IMR-90 (cell line): ENCODE results near the gene SPNS1. TPM values are rescaled to one million over a fixed set of nuclear protein-coding genes. Genes with fewer than 3 reads are reported as not detected.

Source experiments
- ATAC-seq: fragments of 200-7000 bp; cut with Tn5 transposase; 2 replicates; pipeline ENCODE4 v1.9.1; 2020; ENCODE audit warnings: low read depth, mild to moderate bottlenecking, moderate library complexity
- BruUV-seq: library from RNA; stranded (reverse); fragments of 400-500 nt; replicated peaks from 2 replicates; lab custom pipeline; 2021; lab: Mats Ljungman, UMichigan
- CTCF ChIA-PET: fragments of 300-600 bp; formaldehyde crosslinking; extraction: SDS; loops from one replicate; lab custom pipeline; 2021; ENCODE audit warnings: antibody characterized with exemption; lab: Yijun Ruan, JAX
- POLR2A ChIA-PET: fragments of 300-600 bp; sonication (Branson Sonifier 250); formaldehyde crosslinking; loops from one replicate; lab custom pipeline; 2022; ENCODE audit warnings: antibody characterized with exemption; ENCODE audit not compliant: unreplicated experiment; lab: Charles Lee
- DNase-seq: peaks from one replicate; pipeline ENCODE4 v3.0.0; 2013
- H2AFZ ChIP-seq: replicated peaks from 2 replicates; pipeline ENCODE3; 2013; ENCODE audit warnings: low read length, mild to moderate bottlenecking; ENCODE audit not compliant: poor library complexity
- H2AK5ac ChIP-seq: 2 replicates; pipeline ENCODE4 v1.6.1; 2013; ENCODE audit warnings: low read depth, low read length, inconsistent platforms
- H2AK9ac ChIP-seq: replicated peaks from 2 replicates; pipeline ENCODE3; 2013; ENCODE audit warnings: mild to moderate bottlenecking, low read depth, low read length, moderate library complexity; ENCODE audit not compliant: poor library complexity
- H2BK120ac ChIP-seq: 2 replicates; pipeline ENCODE4 v1.6.1; 2013; ENCODE audit warnings: low read depth, low read length, inconsistent platforms
- H2BK15ac ChIP-seq: 3 replicates; pipeline ENCODE4 v1.6.1; 2013; ENCODE audit warnings: low read depth, low read length, inconsistent platforms
- H2BK20ac ChIP-seq: 2 replicates; pipeline ENCODE4 v1.6.1; 2013; ENCODE audit warnings: low read depth, mild to moderate bottlenecking, inconsistent platforms, low read length, moderate library complexity
- H2BK5ac ChIP-seq: 2 replicates; pipeline ENCODE4 v1.6.1; 2013; ENCODE audit warnings: mild to moderate bottlenecking, low read depth, low read length, inconsistent platforms; ENCODE audit not compliant: poor library complexity, severe bottlenecking
- H3K14ac ChIP-seq: replicated peaks from 2 replicates; pipeline ENCODE4 v1.6.1; 2013; ENCODE audit warnings: low read depth, low read length, inconsistent platforms
- H3K18ac ChIP-seq: 2 replicates; pipeline ENCODE4 v1.6.1; 2013; ENCODE audit warnings: low read depth, low read length, control low read depth
- H3K23ac ChIP-seq: 2 replicates; pipeline ENCODE4 v1.6.1; 2013; ENCODE audit warnings: low read depth, low read length, inconsistent platforms
- H3K27ac ChIP-seq: 2 replicates; pipeline ENCODE4 v1.5.1; 2013; ENCODE audit warnings: mild to moderate bottlenecking, control low read depth, low read length; ENCODE audit not compliant: insufficient read depth
- H3K27me3 ChIP-seq: 2 replicates; pipeline ENCODE4 v1.6.1; 2013; ENCODE audit warnings: low read length; ENCODE audit not compliant: control insufficient read depth, insufficient read depth
- H3K36me3 ChIP-seq: 2 replicates; pipeline ENCODE4 v1.6.1; 2013; ENCODE audit warnings: low read length, mixed read lengths; ENCODE audit not compliant: control insufficient read depth, insufficient read depth
- H3K4ac ChIP-seq: 2 replicates; pipeline ENCODE4 v1.6.1; 2013; ENCODE audit warnings: low read depth, low read length, inconsistent platforms
- H3K4me1 ChIP-seq: 2 replicates; pipeline ENCODE4 v1.6.1; 2013; ENCODE audit warnings: low read length, mixed read lengths; ENCODE audit not compliant: control insufficient read depth, insufficient read depth
- H3K4me2 ChIP-seq: 2 replicates; pipeline ENCODE4 v1.6.1; 2013; ENCODE audit warnings: low read depth, mild to moderate bottlenecking, control low read depth, low read length, moderate library complexity
- H3K4me3 ChIP-seq: 2 replicates; pipeline ENCODE4 v1.5.1; 2013; ENCODE audit warnings: low read depth, mild to moderate bottlenecking, control low read depth, low read length, moderate library complexity; ENCODE audit not compliant: insufficient read depth
- H3K56ac ChIP-seq: 2 replicates; pipeline ENCODE4 v1.6.1; 2013; ENCODE audit warnings: low read length, inconsistent platforms; ENCODE audit not compliant: insufficient read depth; ENCODE audit errors: extremely low read depth
- H3K79me1 ChIP-seq, 2 experiments: 2 replicates each; pipeline ENCODE4 v1.6.1; 2013; ENCODE audit warnings: low read length in 2 of 2, inconsistent platforms in 1 of 2, low read depth in 1 of 2
- H3K9ac ChIP-seq: 2 replicates; pipeline ENCODE4 v1.6.1; 2013; ENCODE audit warnings: low read depth, low read length, control low read depth
- H3K9me1 ChIP-seq: 2 replicates; pipeline ENCODE4 v1.6.1; 2013; ENCODE audit warnings: low read length, inconsistent platforms; ENCODE audit not compliant: insufficient read depth
- H3K9me3 ChIP-seq: 2 replicates; pipeline ENCODE4 v1.6.1; 2013; ENCODE audit warnings: low read length; ENCODE audit not compliant: control insufficient read depth, insufficient read depth
- H4K20me1 ChIP-seq: 2 replicates; pipeline ENCODE4 v1.6.1; 2013; ENCODE audit warnings: low read length, inconsistent platforms; ENCODE audit not compliant: insufficient read depth
- H4K5ac ChIP-seq: 2 replicates; pipeline ENCODE4 v1.6.1; 2013; ENCODE audit warnings: mild to moderate bottlenecking, low read depth, low read length, control low read depth
- H4K8ac ChIP-seq, 2 experiments: 2 replicates each; pipeline ENCODE4 v1.6.1; 2013; ENCODE audit warnings: low read depth in 2 of 2, low read length in 2 of 2, control low read depth in 1 of 2, inconsistent platforms in 1 of 2
- H4K91ac ChIP-seq: 2 replicates; pipeline ENCODE4 v1.6.1; 2013; ENCODE audit warnings: low read depth, low read length, inconsistent platforms; ENCODE audit not compliant: insufficient read depth
- BHLHE40 ChIP-seq: fragments of 150-350 bp; IDR thresholded peaks from 2 replicates; pipeline ENCODE4 v1.6.1; 2016; ENCODE audit warnings: mild to moderate bottlenecking, low read depth, low read length
- CEBPB ChIP-seq: IDR thresholded peaks from 2 replicates; pipeline ENCODE4 v1.6.1; 2012; ENCODE audit warnings: low read depth, low read length, improper control_type of control experiment
- CHD1 ChIP-seq: IDR thresholded peaks from 2 replicates; pipeline ENCODE4 v1.6.1; 2012; ENCODE audit warnings: low read depth, low read length, improper control_type of control experiment
- FOS ChIP-seq: fragments of 150-350 bp; IDR thresholded peaks from 2 replicates; pipeline ENCODE4 v1.6.1; 2016; ENCODE audit warnings: low read depth, low read length
- MAFK ChIP-seq: IDR thresholded peaks from 2 replicates; pipeline ENCODE4 v1.6.1; 2012; ENCODE audit warnings: low read depth, low read length, improper control_type of control experiment
- MAZ ChIP-seq: IDR thresholded peaks from 2 replicates; pipeline ENCODE4 v1.6.1; 2012; ENCODE audit warnings: low read depth, mild to moderate bottlenecking, low read length, improper control_type of control experiment, moderate library complexity, borderline replicate concordance
- MXI1 ChIP-seq: IDR thresholded peaks from 2 replicates; pipeline ENCODE4 v1.6.1; 2012; ENCODE audit warnings: low read depth, mild to moderate bottlenecking, low read length, moderate library complexity, borderline replicate concordance
- NFE2L2 ChIP-seq: fragments of 150-350 bp; IDR thresholded peaks from 2 replicates; pipeline ENCODE4 v1.6.1; 2016; ENCODE audit warnings: low read depth, mild to moderate bottlenecking, low read length
- POLR2A ChIP-seq: IDR thresholded peaks from 2 replicates; pipeline ENCODE4 v1.6.1; 2012; ENCODE audit warnings: mild to moderate bottlenecking, low read depth, low read length
- RAD21 ChIP-seq: IDR thresholded peaks from 2 replicates; pipeline ENCODE4 v1.6.1; 2012; ENCODE audit warnings: low read length, improper control_type of control experiment
- RCOR1 ChIP-seq: IDR thresholded peaks from 2 replicates; pipeline ENCODE4 v1.6.1; 2012; ENCODE audit warnings: mild to moderate bottlenecking, low read length, improper control_type of control experiment; ENCODE audit not compliant: insufficient replicate concordance
- RFX5 ChIP-seq: IDR thresholded peaks from 2 replicates; pipeline ENCODE4 v1.8.0; 2012; ENCODE audit warnings: low read depth, mild to moderate bottlenecking, low read length, moderate library complexity
- SMC3 ChIP-seq: fragments of 150-350 bp; IDR thresholded peaks from 2 replicates; pipeline ENCODE4 v1.6.1; 2016; ENCODE audit warnings: low read depth, mild to moderate bottlenecking, antibody characterized with exemption, low read length, moderate library complexity
- WGBS, 2 experiments: methylation state at CpG; one replicate each; pipeline versions ENCODE4 v1.1.5 to v1.1.7; 2013; ENCODE audit warnings: missing lambda C conversion rate in 2 of 2; ENCODE audit not compliant: insufficient read length in 1 of 2; ENCODE audit errors: extremely low coverage in 2 of 2; 5-methylcytosine and 5-hydroxymethylcytosine counted together
- dilution Hi-C: fragments of 300-500 bp; cut with HindIII; formaldehyde crosslinking; loops from one replicate; pipeline ENCODE4 v1.14.3; 2018; ENCODE audit warnings: low sequenced_read_pairs; ENCODE audit not compliant: unreplicated experiment
- in situ Hi-C: fragments of 300-500 bp; cut with MboI; formaldehyde crosslinking; loops from 3 replicates; pipeline ENCODE4 v1.14.3; 2019; ENCODE audit warnings: low sequenced_read_pairs, inconsistent platforms, mixed read lengths
- intact Hi-C: fragments of 100-400 bp; cut with micrococcal nuclease; formaldehyde crosslinking; loops from 2 replicates; pipeline ENCODE4 v1.10.0; 2022
- polyA plus RNA-seq, 3 experiments: library from polyadenylated mRNA; depleted of rRNA; stranded (reverse); fragments of >200 nt; gene quantifications; 2 replicates each; pipeline ENCODE4 v1.2.3, GENCODE V29; 2012; ENCODE audit warnings: low replicate concordance in 1 of 3
- total RNA-seq: library from RNA; depleted of rRNA; stranded (reverse); fragments of >200 nt; gene quantifications from 2 replicates; pipeline ENCODE4 v1.2.3, GENCODE V29; 2012
- TF ChIP-seq, protein P1 (sequence below): conservative IDR thresholded peaks from 2 replicates; pipeline ENCODE4 v1.5.1; 2012; ENCODE audit warnings: mild to moderate bottlenecking, low read depth, low read length, improper control_type of control experiment
- TF ChIP-seq, protein P2 (sequence below): fragments of 150-350 bp; IDR thresholded peaks from 2 replicates; pipeline ENCODE4 v1.6.1; 2016; ENCODE audit warnings: low read depth, mild to moderate bottlenecking, low read length, moderate library complexity, borderline replicate concordance
- TF ChIP-seq, protein P3 (sequence below): fragments of 150-350 bp; IDR thresholded peaks from 2 replicates; pipeline ENCODE4 v1.6.1; 2017; ENCODE audit warnings: mild to moderate bottlenecking, antibody characterized with exemption, low read length, low read depth

SPNS1 gene
- total and polyA plus RNA-seq, 2 of the 4 experiments (the other 2 are of a cell fraction): 4.7 to 37.3 TPM

DNA sequence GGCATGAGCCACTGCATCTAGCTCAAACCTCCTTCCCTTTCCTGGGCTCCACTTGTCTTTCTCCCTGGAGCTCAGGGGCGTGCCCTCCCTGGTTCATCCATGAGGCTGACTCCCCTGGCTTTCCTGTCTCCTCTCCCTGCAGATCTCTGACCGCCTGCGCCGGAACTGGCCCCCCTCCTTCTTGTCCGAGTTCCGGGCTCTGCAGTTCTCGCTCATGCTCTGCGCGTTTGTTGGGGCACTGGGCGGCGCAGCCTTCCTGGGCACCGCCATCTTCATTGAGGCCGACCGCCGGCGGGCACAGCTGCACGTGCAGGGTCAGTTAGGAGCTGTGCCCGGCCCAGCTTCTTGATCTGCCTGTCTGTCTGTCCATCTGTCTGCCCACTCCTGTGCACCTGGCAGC lies 9.1 kb downstream of the SPNS1 start:
- Histone ChIP-seq H2BK120ac (no peak overlapping the region), H2BK15ac (no peak overlapping the region), H3K36me3 (peaks cover 65% of the 10 kb centered on the region), H3K4me3 (no peak overlapping the region), H3K18ac (no peak overlapping the region), H3K27me3 (no peaks in the 10 kb centered on the region), H2AK9ac (no peak overlapping the region), H3K4me2 (no peak overlapping the region), H3K27ac (no peak overlapping the region), H4K8ac (no peak overlapping the region), H4K91ac (no peak overlapping the region), H2BK20ac (no peak overlapping the region), H3K9ac (no peak overlapping the region), H2AFZ (no peak overlapping the region), H3K56ac (no peak overlapping the region), H2AK5ac (no peak overlapping the region), H3K79me1 (peaks cover 0 to 14% of the 10 kb centered on the region in 2 experiments; a peak in 2 of 4 replicates), H3K14ac (no peak overlapping the region), H3K23ac (no peak overlapping the region), H4K20me1 (no peaks in the 10 kb centered on the region), H3K4ac (no peak overlapping the region), H3K4me1 (no peaks in the 10 kb centered on the region), H4K5ac (no peak overlapping the region), H3K9me3 (peaks cover 5% of the 10 kb centered on the region), H3K9me1 (no peaks in the 10 kb centered on the region), H2BK5ac (no peak overlapping the region)
- no TSS peak for BruUV-seq
- intact Hi-C loops (no loop called here), dilution Hi-C loops (no loop called here), in situ Hi-C loops (no loop called here)
- DNase-seq (no peak), ATAC-seq (no peak)
- CTCF ChIA-PET: no interaction called here
- TF ChIP-seq, protein P1, sequence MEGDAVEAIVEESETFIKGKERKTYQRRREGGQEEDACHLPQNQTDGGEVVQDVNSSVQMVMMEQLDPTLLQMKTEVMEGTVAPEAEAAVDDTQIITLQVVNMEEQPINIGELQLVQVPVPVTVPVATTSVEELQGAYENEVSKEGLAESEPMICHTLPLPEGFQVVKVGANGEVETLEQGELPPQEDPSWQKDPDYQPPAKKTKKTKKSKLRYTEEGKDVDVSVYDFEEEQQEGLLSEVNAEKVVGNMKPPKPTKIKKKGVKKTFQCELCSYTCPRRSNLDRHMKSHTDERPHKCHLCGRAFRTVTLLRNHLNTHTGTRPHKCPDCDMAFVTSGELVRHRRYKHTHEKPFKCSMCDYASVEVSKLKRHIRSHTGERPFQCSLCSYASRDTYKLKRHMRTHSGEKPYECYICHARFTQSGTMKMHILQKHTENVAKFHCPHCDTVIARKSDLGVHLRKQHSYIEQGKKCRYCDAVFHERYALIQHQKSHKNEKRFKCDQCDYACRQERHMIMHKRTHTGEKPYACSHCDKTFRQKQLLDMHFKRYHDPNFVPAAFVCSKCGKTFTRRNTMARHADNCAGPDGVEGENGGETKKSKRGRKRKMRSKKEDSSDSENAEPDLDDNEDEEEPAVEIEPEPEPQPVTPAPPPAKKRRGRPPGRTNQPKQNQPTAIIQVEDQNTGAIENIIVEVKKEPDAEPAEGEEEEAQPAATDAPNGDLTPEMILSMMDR: no peak
- TF ChIP-seq SMC3: no peak
- TF ChIP-seq MAZ: no peak
- no peak for TF ChIP-seq CHD1
- no peak for TF ChIP-seq MXI1
- TF ChIP-seq, protein P2, sequence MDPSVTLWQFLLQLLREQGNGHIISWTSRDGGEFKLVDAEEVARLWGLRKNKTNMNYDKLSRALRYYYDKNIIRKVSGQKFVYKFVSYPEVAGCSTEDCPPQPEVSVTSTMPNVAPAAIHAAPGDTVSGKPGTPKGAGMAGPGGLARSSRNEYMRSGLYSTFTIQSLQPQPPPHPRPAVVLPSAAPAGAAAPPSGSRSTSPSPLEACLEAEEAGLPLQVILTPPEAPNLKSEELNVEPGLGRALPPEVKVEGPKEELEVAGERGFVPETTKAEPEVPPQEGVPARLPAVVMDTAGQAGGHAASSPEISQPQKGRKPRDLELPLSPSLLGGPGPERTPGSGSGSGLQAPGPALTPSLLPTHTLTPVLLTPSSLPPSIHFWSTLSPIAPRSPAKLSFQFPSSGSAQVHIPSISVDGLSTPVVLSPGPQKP: no peak
- no peak for TF ChIP-seq RAD21
- TF ChIP-seq BHLHE40: no peak
- TF ChIP-seq RFX5: no peak
- no peak for TF ChIP-seq POLR2A
- no peak for TF ChIP-seq RCOR1
- TF ChIP-seq MAFK: no peak
- TF ChIP-seq CEBPB: no peak
- TF ChIP-seq, protein P3, sequence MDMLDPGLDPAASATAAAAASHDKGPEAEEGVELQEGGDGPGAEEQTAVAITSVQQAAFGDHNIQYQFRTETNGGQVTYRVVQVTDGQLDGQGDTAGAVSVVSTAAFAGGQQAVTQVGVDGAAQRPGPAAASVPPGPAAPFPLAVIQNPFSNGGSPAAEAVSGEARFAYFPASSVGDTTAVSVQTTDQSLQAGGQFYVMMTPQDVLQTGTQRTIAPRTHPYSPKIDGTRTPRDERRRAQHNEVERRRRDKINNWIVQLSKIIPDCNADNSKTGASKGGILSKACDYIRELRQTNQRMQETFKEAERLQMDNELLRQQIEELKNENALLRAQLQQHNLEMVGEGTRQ: no peak
- TF ChIP-seq NFE2L2: no peak
- no peak for TF ChIP-seq FOS
- POLR2A ChIA-PET: no interaction called here
- WGBS, 2 experiments: 95% methylated on average over 18 of the region's 18 CpGs; no CpG with 5 or more reads in 1 of the 2 experiments
